BE2C (cell line): ENCODE data around the gene OR5H15.

Experiments
- DNase-seq: peaks from one replicate; pipeline ENCODE4 v3.0.0-alpha.2; 2020
- H3K27me3 ChIP-seq: fragments of 250-450 bp; sonication (Bioruptor Pico); 2 replicates; pipeline ENCODE4 v1.5.1; 2020; ENCODE audit warnings: mild to moderate bottlenecking
- H3K36me3 ChIP-seq: fragments of 250-450 bp; sonication (Bioruptor Pico); 2 replicates; pipeline ENCODE4 v1.5.1; 2020; ENCODE audit warnings: mild to moderate bottlenecking
- H3K4me1 ChIP-seq: fragments of 250-450 bp; sonication (Bioruptor Pico); 2 replicates; pipeline ENCODE4 v1.5.1; 2020
- H3K4me3 ChIP-seq: 2 replicates; pipeline ENCODE4 v1.5.1; 2011; ENCODE audit warnings: low read depth, low read length
- H3K9me3 ChIP-seq: fragments of 250-450 bp; sonication (Bioruptor Pico); 2 replicates; pipeline ENCODE4 v1.5.1; 2020
- CTCF ChIP-seq: IDR thresholded peaks from 2 replicates; pipeline ENCODE4 v1.5.1; 2012; ENCODE audit warnings: mild to moderate bottlenecking, low read depth, low read length

OR5H15 gene

DNA sequence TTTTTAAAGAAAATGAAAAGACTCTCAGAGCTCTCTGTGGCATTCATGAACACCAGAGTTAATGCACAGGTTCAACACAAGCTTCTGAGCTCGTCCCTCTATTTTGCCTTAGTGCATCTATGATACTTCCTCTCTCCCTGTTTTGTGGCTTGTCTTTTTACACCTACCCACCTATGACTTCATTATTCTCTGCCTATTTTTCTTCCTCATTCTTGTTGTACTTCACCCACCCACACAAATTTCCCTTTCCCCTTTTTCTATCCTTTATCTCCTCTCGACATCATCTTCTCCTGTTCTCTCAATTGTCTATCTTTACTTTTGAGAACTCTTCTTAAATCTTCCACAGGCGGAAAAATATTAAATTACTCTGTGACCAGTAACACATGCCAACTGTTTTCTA, 48.6 kb downstream of the OR5H15 start:
- H3K36me3 ChIP-seq: no peaks in the 10 kb centered on the region
- no peak overlapping the region for H3K4me3 ChIP-seq
- no peak for TF ChIP-seq CTCF
- H3K4me1 ChIP-seq: no peaks in the 10 kb centered on the region
- H3K27me3 ChIP-seq: no peaks in the 10 kb centered on the region; the same call in 1 of the 2 replicates
- no peak for DNase-seq
- no peaks in the 10 kb centered on the region for H3K9me3 ChIP-seq
